ENCODE data around the gene ZCRB1. TPM values are rescaled to one million over a fixed set of nuclear protein-coding genes. Genes with fewer than 3 reads are reported as not detected.

The ZCRB1 gene
- total RNA-seq, 1 donor = 40.1 TPM

DNA sequence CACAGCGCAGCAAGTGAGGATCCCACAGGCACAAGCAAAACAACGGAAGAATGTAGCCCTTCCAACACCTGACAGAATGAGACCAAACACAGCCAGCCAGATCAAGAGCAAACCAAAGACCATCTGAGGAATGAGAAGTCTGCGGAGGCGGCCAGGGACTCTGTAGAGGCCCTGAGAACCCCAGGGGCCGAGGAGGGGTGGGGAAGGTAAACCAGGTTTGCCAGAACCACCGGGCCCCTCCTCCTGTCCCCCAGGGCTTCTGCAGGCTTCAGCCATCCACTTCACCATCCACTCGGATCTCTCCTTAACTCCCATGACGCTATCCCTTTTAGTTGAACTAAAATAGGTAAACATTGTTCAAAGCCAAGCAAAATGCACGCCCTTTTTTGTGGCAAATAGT, 37.4 kb downstream of the ZCRB1 start:
- DNase-seq (ENCODE audit: low read depth) = no peak
- TF ChIP-seq, protein P1, sequence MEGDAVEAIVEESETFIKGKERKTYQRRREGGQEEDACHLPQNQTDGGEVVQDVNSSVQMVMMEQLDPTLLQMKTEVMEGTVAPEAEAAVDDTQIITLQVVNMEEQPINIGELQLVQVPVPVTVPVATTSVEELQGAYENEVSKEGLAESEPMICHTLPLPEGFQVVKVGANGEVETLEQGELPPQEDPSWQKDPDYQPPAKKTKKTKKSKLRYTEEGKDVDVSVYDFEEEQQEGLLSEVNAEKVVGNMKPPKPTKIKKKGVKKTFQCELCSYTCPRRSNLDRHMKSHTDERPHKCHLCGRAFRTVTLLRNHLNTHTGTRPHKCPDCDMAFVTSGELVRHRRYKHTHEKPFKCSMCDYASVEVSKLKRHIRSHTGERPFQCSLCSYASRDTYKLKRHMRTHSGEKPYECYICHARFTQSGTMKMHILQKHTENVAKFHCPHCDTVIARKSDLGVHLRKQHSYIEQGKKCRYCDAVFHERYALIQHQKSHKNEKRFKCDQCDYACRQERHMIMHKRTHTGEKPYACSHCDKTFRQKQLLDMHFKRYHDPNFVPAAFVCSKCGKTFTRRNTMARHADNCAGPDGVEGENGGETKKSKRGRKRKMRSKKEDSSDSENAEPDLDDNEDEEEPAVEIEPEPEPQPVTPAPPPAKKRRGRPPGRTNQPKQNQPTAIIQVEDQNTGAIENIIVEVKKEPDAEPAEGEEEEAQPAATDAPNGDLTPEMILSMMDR (IDR thresholded peaks at IDR 0.05; ENCODE audit: insufficient read depth, low read length) = no peak
- H3K4me3 ChIP-seq (ENCODE audit: low read depth, low read length) = no peak overlapping the region

DNA sequence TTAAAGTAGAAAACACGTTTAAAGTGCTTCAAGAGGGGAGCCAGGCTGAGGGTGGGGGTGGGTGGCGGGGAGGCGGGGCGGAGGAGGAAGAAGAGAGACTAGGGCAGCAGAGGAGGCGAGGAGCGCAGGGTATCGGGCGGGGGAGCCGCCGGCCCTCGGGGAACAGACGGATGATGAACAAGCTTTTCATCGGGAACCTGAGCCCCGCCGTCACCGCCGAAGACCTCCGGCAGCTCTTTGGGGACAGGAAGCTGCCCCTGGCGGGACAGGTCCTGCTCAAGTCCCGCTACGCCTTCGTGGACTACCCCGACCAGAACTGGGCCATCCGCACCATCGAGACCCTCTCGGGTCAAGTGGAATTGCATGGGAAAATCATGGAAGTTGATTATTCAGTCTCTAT, 39.2 kb downstream of the ZCRB1 start:
- no peak overlapping the region for H3K4me3 ChIP-seq (ENCODE audit: low read depth, low read length)
- TF ChIP-seq, protein P1 (IDR thresholded peaks at IDR 0.05; ENCODE audit: insufficient read depth, low read length) = no peak
- DNase-seq (ENCODE audit: low read depth) = no peak

DNA sequence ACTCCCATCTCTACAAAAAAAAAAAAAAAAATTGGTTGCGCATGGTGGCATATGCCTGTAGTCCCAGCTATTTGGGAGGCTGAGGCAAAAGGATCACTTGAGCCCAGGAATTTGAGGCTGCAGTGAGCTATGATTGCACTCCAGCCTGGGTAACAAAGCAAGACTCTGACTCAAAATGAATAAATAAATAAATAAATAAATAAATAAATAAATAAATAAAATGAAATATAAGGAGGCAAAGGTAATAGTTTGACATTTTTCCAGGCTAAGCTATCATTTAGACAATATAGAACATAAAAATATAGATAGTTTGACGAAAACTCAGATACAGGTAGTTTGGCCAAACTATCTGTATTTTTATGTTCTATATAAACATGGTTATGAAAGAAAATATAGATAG, 40.5 kb downstream of the ZCRB1 start:
- TF ChIP-seq, protein P1 (IDR thresholded peaks at IDR 0.05; ENCODE audit: insufficient read depth, low read length) = no peak
- DNase-seq (ENCODE audit: low read depth) = no peak
- H3K4me3 ChIP-seq (ENCODE audit: low read depth, low read length) = no peak overlapping the region

DNA sequence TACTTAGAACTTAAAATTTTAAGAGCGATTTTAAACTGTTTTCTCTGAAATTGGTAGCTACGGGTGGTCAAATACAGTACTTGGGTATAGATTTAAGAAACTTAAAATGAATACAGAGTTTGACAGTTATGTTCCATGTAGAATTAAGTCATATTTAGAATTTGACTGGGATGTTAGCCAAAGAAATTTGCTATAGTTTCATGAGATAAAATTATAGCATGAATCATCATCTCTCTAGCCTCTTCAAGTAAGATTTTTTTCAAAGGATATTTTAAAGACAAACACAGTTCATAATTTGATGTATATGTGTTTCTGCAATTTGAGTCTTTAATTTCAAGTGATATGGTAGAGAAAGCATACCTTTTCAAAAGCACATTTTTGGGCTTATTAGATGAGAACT, 41.0 kb downstream of the ZCRB1 start:
- TF ChIP-seq, protein P1 (IDR thresholded peaks at IDR 0.05; ENCODE audit: insufficient read depth, low read length) = no peak
- peak; percentile 19 for DNase-seq (ENCODE audit: low read depth)
- H3K4me3 ChIP-seq (ENCODE audit: low read depth, low read length) = no peak overlapping the region

DNA sequence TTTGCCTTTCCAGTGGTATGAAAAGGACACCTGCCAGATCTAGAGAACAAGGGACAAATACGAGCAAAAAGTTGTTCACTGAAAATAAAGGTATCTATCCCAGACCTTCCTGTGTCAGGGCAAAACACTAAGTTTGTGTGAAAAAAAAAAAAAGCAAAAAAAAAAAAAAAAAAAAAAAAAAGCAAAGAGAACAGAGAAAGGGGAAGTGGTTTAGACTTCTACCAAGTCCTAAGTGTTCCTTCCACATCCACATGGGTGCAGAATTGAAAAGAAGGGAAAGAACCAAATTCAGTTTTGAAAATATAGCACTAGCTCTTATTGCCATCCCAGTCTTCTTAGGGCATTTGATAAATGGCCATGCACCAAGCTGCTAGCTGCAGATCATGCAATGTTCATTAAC, 41.7 kb downstream of the ZCRB1 start:
- no peak for DNase-seq (ENCODE audit: low read depth)
- TF ChIP-seq, protein P1 (IDR thresholded peaks at IDR 0.05; ENCODE audit: insufficient read depth, low read length) = no peak
- no peak overlapping the region for H3K4me3 ChIP-seq (ENCODE audit: low read depth, low read length)

DNA sequence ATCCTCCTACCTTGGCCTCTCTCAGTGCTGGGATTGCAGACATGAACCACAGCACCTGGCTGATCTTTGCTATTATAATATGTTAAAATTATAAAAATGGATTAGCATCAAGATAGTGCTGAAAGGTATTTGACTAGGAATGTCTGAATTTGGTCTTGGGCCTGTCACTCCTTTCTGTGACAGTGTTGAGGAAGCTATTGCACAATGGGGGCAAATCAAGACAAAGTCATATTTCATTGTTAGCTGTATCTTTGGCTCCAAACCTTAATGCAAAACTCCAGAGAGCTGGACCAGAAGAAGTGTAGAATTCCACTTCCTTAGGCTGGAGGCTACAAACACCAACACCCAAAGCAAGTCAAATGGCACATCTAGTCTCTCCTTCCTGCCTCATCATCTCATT, 42.2 kb downstream of the ZCRB1 start:
- DNase-seq (ENCODE audit: low read depth) = no peak
- no peak overlapping the region for H3K4me3 ChIP-seq (ENCODE audit: low read depth, low read length)
- TF ChIP-seq, protein P1 (IDR thresholded peaks at IDR 0.05; ENCODE audit: insufficient read depth, low read length) = no peak

DNA sequence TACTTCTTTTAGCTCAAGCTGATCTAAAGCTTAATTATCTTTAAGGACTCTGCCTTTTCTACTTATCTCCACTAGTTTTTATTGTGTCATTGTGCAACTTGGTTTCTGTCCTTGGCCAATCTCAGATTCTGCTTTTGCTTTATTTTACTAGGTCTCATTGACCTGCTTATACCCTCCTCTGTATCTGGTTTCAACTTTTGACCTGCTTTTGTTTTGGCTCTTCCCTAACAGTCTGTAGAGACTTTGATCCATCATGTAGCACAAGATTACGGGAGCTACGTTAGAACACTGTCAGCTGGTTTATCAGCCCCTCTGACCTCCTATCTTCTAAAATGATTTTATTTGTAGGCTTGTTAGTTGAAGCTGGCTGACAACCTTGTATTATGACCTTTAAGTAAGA, 43.6 kb downstream of the ZCRB1 start:
- TF ChIP-seq, protein P1 (IDR thresholded peaks at IDR 0.05; ENCODE audit: insufficient read depth, low read length) = no peak
- no peak for DNase-seq (ENCODE audit: low read depth)
- no peak overlapping the region for H3K4me3 ChIP-seq (ENCODE audit: low read depth, low read length)
